GM19238 (cell line): ENCODE results near the gene MACROD2.
A peak's percentile ranks its signal among the peaks of the same experiment; 100 is the strongest.

Experiments
- DNase-seq: peaks from one replicate; pipeline ENCODE4 v3.0.0; 2011; ENCODE audit warnings: low spot score; ENCODE audit not compliant: insufficient read length

Gene MACROD2

GRCh38 chr20:14334306-14334930 lies 339.1 kb downstream of the MACROD2 start:
- DNase-seq, result no peak

GRCh38 chr20:14335052-14335451 lies 339.7 kb downstream of the MACROD2 start:
- no peak for DNase-seq

GRCh38 chr20:14336686-14337085 lies 341.4 kb downstream of the MACROD2 start:
- no peak for DNase-seq

GRCh38 chr20:14337400-14338171 lies 342.3 kb downstream of the MACROD2 start, which contains the start of gene FLRT3:
FLRT3 (minus strand) TSS chr20:14337612; CDS start chr20:14327506, 10,106 bp downstream.
- peak; percentile 18 for DNase-seq

- DNase-seq, result no peak
Measured at GRCh38 chr20:14341801-14342200, 346.5 kb downstream of the MACROD2 start.

GRCh38 chr20:14342918-14343317 lies 347.6 kb downstream of the MACROD2 start:
- no peak for DNase-seq

- DNase-seq, result no peak
Measured at GRCh38 chr20:14343491-14344065, 348.3 kb downstream of the MACROD2 start.

GRCh38 chr20:14344746-14345145 lies 349.4 kb downstream of the MACROD2 start:
- no peak for DNase-seq

- no peak for DNase-seq
Measured at GRCh38 chr20:14355791-14356190, 360.5 kb downstream of the MACROD2 start.

- DNase-seq, result no peak
Measured at GRCh38 chr20:14360416-14360815, 365.1 kb downstream of the MACROD2 start.

GRCh38 chr20:14361509-14362345 lies 366.4 kb downstream of the MACROD2 start:
- no peak for DNase-seq

- DNase-seq, result no peak
Measured at GRCh38 chr20:14374196-14374595, 378.9 kb downstream of the MACROD2 start.

GRCh38 chr20:14375416-14375985 lies 380.2 kb downstream of the MACROD2 start:
- no peak for DNase-seq

- no peak for DNase-seq
Measured at GRCh38 chr20:14378326-14378725, 383.0 kb downstream of the MACROD2 start.

- no peak for DNase-seq
Measured at GRCh38 chr20:14383335-14383734, 388.0 kb downstream of the MACROD2 start.

GRCh38 chr20:14384416-14385175 lies 389.3 kb downstream of the MACROD2 start:
- DNase-seq, result no peak

GRCh38 chr20:14385176-14385740 lies 389.9 kb downstream of the MACROD2 start:
- no peak for DNase-seq

GRCh38 chr20:14386726-14387125 lies 391.4 kb downstream of the MACROD2 start:
- no peak for DNase-seq

- no peak for DNase-seq
Measured at GRCh38 chr20:14401479-14402138, 406.3 kb downstream of the MACROD2 start.

- DNase-seq, result no peak
Measured at GRCh38 chr20:14404515-14404914, 409.2 kb downstream of the MACROD2 start.
